Peyer's patch (tissue), 4 donors: ENCODE measurements around the gene SCYL1.

ENCODE experiments used
- CTCF ChIP-seq, 6 experiments: fragments of 450-650 bp in 4 of 6; fragments of 200-600 bp in 2 of 6; sonication (generic) in 1 of 6; IDR thresholded peaks; one replicate each; pipeline ENCODE4 v1.5.1; 2017 to 2019; ENCODE audit warnings: antibody characterized with exemption in 6 of 6, mild to moderate bottlenecking in 3 of 6, moderate library complexity in 1 of 6
- POLR2A ChIP-seq, 2 donors: fragments of 450-650 bp; IDR thresholded peaks; one replicate each; pipeline ENCODE4 v1.5.1; 2017; ENCODE audit warnings: antibody characterized with exemption in 2 of 2, mild to moderate bottlenecking in 2 of 2, moderate library complexity in 2 of 2

DNA sequence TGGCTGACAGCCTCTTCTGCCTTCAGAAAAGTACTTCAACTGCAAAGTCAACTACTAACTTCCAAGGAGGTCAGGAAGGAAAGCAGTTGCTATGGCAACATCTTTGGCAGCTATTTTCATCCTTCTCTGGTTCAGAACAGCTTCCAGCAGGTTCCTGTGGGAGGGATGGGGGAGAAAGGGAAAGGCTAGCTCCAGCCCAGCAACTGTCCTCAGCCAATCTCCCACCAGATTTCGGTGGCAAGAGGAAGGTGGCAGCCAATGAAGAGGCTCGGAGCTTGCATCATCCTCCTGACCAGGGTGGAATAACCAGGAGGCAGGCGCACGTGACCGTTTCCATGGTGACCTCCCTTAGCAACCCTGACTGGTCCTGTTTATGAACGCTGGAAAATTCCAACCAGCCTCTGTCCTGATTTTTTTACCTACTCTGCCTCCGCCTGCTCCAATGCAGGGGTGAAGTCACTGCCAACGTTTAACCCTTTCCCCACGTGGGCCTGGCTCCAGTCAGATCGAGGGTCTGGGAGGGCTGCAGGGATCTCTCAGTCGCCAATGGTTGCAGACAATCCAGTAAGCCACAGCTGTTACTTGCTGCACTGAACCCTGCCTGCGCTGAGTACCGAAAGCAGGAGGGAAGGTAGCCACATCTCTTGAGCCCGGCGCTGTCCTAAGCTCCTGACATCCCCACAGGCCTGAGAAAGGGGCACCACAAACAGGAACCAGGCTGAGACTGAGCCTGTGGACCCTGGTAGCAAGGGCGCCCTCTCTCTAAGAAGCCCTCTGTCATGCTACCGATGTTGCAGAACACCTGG is 37.2 kb upstream of the SCYL1 start:
- TF ChIP-seq CTCF (IDR thresholded peaks at IDR 0.05) (no peak), POLR2A (IDR thresholded peaks at IDR 0.05) (no peak)
